ENCODE data around the gene AKR1C1.
"Not testable (repeated sequence)": the region's sequence is repeated elsewhere in the genome, so short reads cannot be mapped to it uniquely, and the experiment has no call there.

DNA sequence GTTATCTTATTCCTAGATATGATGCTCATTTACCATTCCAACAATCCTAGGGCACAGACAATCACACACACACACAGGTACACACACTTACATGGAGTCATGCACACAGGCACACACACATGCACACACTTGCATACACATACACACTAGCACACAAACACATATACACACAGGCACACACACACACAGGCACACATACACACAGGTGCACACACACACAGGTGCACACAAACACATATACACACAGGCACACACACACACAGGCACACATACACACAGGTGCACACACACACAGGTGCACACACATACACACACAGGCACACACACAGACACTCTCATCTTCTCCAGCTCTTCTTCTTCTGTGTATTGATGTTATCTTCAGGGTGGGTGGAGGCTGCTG lies 38.7 kb upstream of the AKR1C1 start:
- TF ChIP-seq, protein P1, sequence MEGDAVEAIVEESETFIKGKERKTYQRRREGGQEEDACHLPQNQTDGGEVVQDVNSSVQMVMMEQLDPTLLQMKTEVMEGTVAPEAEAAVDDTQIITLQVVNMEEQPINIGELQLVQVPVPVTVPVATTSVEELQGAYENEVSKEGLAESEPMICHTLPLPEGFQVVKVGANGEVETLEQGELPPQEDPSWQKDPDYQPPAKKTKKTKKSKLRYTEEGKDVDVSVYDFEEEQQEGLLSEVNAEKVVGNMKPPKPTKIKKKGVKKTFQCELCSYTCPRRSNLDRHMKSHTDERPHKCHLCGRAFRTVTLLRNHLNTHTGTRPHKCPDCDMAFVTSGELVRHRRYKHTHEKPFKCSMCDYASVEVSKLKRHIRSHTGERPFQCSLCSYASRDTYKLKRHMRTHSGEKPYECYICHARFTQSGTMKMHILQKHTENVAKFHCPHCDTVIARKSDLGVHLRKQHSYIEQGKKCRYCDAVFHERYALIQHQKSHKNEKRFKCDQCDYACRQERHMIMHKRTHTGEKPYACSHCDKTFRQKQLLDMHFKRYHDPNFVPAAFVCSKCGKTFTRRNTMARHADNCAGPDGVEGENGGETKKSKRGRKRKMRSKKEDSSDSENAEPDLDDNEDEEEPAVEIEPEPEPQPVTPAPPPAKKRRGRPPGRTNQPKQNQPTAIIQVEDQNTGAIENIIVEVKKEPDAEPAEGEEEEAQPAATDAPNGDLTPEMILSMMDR (IDR thresholded peaks at IDR 0.05) = not testable (repeated sequence)
- not testable (repeated sequence) for TF ChIP-seq POLR2AphosphoS5 (IDR thresholded peaks at IDR 0.05)
